Measurements from ENCODE around the gene MALT1. TPM values are rescaled to one million over a fixed set of nuclear protein-coding genes. Genes with fewer than 3 reads are reported as not detected.

The MALT1 gene
- polyA plus RNA-seq, 3 donors, result 18.3 to 24.9 (median 23.8) TPM

DNA sequence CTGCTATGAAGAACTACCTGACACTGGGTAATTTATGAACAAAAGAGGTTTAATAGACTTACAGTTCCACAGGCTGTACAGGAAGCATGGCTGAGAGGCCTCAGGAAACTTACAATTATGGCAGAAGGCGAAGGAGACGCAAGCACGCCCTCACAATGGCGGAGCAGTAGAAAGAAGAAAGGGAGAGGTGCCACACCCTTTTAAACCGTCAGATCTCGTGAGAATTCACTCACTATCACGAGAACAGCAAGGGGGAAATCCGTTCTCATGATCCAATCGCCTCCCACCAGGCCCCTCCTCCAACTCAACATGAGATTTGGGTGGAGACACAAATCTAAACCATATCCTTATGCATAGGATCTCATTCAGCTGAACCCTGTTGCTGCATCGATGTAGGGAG is 108.8 kb downstream of the MALT1 start:
- intact Hi-C loops (cut with micrococcal nuclease), result loop anchor here in 1 of 2 donors (2.0 kb wide), 1 partner anchor 277 kb away; no protein-coding TSS in a partner anchor
- Histone ChIP-seq H2AFZ (ENCODE audit: insufficient read depth, low read depth, low read length, poor library complexity, severe bottlenecking) (no peak overlapping the region), H3K9ac (ENCODE audit: insufficient read depth, low read length, poor library complexity, severe bottlenecking) (no peak overlapping the region), H3K9me3 (replicated peaks in 1 of 2; ENCODE audit: control insufficient read depth in 1 of 2, insufficient read depth in 1 of 2, low read length in 2 of 2) (no peaks in the 10 kb centered on the region), H3K27me3 (ENCODE audit: control insufficient read depth in 2 of 2, insufficient read depth in 2 of 2, low read length in 2 of 2) (no peaks in the 10 kb centered on the region), H4K20me1 (ENCODE audit: insufficient read depth, low read length) (no peaks in the 10 kb centered on the region), H3K36me3 (replicated peaks in 1 of 2; ENCODE audit: control insufficient read depth in 1 of 2, insufficient read depth in 2 of 2, low read length in 2 of 2) (no peaks in the 10 kb centered on the region), H3K79me2 (ENCODE audit: insufficient read depth, low read length) (no peaks in the 10 kb centered on the region), H3K4me1 (ENCODE audit: control insufficient read depth in 1 of 2, insufficient read depth in 2 of 2, low read length in 2 of 2) (no peaks in the 10 kb centered on the region), H3K4me3 (replicated peaks in 1 of 3; ENCODE audit: low read depth in 2 of 3, low read length in 3 of 3) (no peak overlapping the region), H3K27ac (ENCODE audit: low read depth in 1 of 2, low read length in 2 of 2) (no peak overlapping the region), H3K4me2 (replicated peaks; ENCODE audit: extremely low read depth, low read length, poor library complexity, severe bottlenecking) (no peak overlapping the region)
- peaks cover 0 to 2% (median 0%) of the 10 kb centered on the region in 7 donors for H3K9me3 Mint-ChIP-seq
- no peak for DNase-seq
- H3K27ac Mint-ChIP-seq, result no peak overlapping the region
- H3K27me3 Mint-ChIP-seq (ENCODE audit: low read depth in 3 of 3), result peaks cover 0 to 5% (median 2%) of the 10 kb centered on the region in 3 donors
- no peaks in the 10 kb centered on the region for H3K36me3 Mint-ChIP-seq
- TF ChIP-seq, protein P1, sequence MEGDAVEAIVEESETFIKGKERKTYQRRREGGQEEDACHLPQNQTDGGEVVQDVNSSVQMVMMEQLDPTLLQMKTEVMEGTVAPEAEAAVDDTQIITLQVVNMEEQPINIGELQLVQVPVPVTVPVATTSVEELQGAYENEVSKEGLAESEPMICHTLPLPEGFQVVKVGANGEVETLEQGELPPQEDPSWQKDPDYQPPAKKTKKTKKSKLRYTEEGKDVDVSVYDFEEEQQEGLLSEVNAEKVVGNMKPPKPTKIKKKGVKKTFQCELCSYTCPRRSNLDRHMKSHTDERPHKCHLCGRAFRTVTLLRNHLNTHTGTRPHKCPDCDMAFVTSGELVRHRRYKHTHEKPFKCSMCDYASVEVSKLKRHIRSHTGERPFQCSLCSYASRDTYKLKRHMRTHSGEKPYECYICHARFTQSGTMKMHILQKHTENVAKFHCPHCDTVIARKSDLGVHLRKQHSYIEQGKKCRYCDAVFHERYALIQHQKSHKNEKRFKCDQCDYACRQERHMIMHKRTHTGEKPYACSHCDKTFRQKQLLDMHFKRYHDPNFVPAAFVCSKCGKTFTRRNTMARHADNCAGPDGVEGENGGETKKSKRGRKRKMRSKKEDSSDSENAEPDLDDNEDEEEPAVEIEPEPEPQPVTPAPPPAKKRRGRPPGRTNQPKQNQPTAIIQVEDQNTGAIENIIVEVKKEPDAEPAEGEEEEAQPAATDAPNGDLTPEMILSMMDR (IDR thresholded peaks at IDR 0.05), result no peak
- WGBS (ENCODE audit: insufficient coverage), result 98% methylated on average over 5 of the region's 10 CpGs
- no peak overlapping the region for H3K4me3 Mint-ChIP-seq
- H3K4me1 Mint-ChIP-seq, result peaks cover 1% of the 10 kb centered on the region

DNA sequence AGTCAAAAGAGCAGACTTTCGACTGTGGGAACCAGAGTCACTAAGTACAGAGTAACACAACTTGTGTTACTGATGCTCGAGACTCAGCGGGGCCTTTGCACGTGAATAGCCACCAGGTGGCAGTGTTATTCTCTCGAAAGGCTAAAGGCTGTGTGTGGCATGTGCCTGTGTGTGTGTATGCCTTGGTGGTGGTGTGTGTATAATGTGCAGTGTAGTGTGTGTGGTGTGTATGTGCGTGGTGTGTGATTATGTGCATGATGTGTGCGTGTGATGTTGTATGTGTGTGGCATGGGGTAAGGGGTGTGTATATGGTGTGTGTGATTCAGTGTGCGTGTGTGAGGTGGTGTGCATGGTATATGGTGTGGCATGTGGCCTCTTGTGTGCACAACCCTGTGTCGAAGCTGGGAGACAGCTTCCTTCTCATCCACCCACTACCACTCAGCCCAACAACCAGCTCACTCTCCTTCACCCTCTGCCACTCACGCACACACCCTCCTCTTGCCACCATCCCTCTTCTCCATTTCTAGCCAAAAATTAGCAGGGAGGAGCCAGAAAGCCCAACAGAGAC is 110.4 kb downstream of the MALT1 start:
- no peaks in the 10 kb centered on the region for H3K27me3 ChIP-seq (ENCODE audit: control insufficient read depth in 2 of 2, insufficient read depth in 2 of 2, low read length in 2 of 2)
- no peak overlapping the region for H3K4me3 ChIP-seq (replicated peaks in 1 of 3; ENCODE audit: low read depth in 2 of 3, low read length in 3 of 3)
- intact Hi-C loops (cut with micrococcal nuclease), result loop anchor here (1.0 to 2.0 kb wide), 2 partner anchors 275 to 276 kb away; no protein-coding TSS in a partner anchor
- Mint-ChIP-seq H3K27me3 (ENCODE audit: low read depth in 3 of 3) (peaks cover 0 to 8% (median 2%) of the 10 kb centered on the region in 3 donors), H3K36me3 (no peaks in the 10 kb centered on the region), H3K27ac (peak overlapping the region in 1 of 7 donors; percentile 2), H3K4me3 (no peak overlapping the region), H3K4me1 (peaks cover 1% of the 10 kb centered on the region), H3K9me3 (peaks cover 0 to 2% (median 0%) of the 10 kb centered on the region in 7 donors)
- no peaks in the 10 kb centered on the region for H3K4me1 ChIP-seq (ENCODE audit: control insufficient read depth in 1 of 2, insufficient read depth in 2 of 2, low read length in 2 of 2)
- H3K79me2 ChIP-seq (ENCODE audit: insufficient read depth, low read length), result no peaks in the 10 kb centered on the region
- no peaks in the 10 kb centered on the region for H3K9me3 ChIP-seq (replicated peaks in 1 of 2; ENCODE audit: control insufficient read depth in 1 of 2, insufficient read depth in 1 of 2, low read length in 2 of 2)
- H3K36me3 ChIP-seq (replicated peaks in 1 of 2; ENCODE audit: control insufficient read depth in 1 of 2, insufficient read depth in 2 of 2, low read length in 2 of 2), result no peaks in the 10 kb centered on the region
- H2AFZ ChIP-seq (ENCODE audit: insufficient read depth, low read depth, low read length, poor library complexity, severe bottlenecking), result no peak overlapping the region
- TF ChIP-seq, protein P1 (IDR thresholded peaks at IDR 0.05), result peak; percentile 87
- no peaks in the 10 kb centered on the region for H4K20me1 ChIP-seq (ENCODE audit: insufficient read depth, low read length)
- no peak overlapping the region for H3K9ac ChIP-seq (ENCODE audit: insufficient read depth, low read length, poor library complexity, severe bottlenecking)
- no peak overlapping the region for H3K27ac ChIP-seq (ENCODE audit: low read depth in 1 of 2, low read length in 2 of 2)
- DNase-seq, result peak; percentile 52 to 70 (median 64)
- WGBS (ENCODE audit: insufficient coverage), result 19% methylated on average over 8 of the region's 10 CpGs
- no peak overlapping the region for H3K4me2 ChIP-seq (replicated peaks; ENCODE audit: extremely low read depth, low read length, poor library complexity, severe bottlenecking)

Data from CD14-positive monocyte (primary cell).